Keratinocyte (primary cell): Measurements from ENCODE around the gene LRBA. TPM values are rescaled to one million over a fixed set of nuclear protein-coding genes. Genes with fewer than 3 reads are reported as not detected.

Experiments used
- DNase-seq: peaks from one replicate; pipeline ENCODE4 v3.0.0-alpha.2; 2011; ENCODE audit warnings: low read depth, missing footprints, low spot score
- FAIRE-seq: peaks from 2 replicates; lab custom pipeline; 2011; peaks lifted over from hg19 to GRCh38; lab: Jason Lieb, UNC
- H2AFZ ChIP-seq: 2 replicates; pipeline ENCODE4 v1.6.0; 2012; ENCODE audit warnings: low read length, control low read depth, inconsistent platforms; ENCODE audit not compliant: control insufficient read depth
- H3K27ac ChIP-seq: 2 replicates; pipeline ENCODE4 v1.5.1; 2011; ENCODE audit warnings: low read length; ENCODE audit not compliant: control insufficient read depth, insufficient read depth
- H3K27me3 ChIP-seq: 3 replicates; pipeline ENCODE4 v1.6.0; 2011; ENCODE audit warnings: low read length; ENCODE audit not compliant: control insufficient read depth, insufficient read depth; ENCODE audit errors: extremely low read depth
- H3K36me3 ChIP-seq, 2 experiments: 2 replicates in 1 of 2; 3 replicates in 1 of 2; pipeline ENCODE4 v1.5.1; 2011; ENCODE audit warnings: low read length in 2 of 2, mild to moderate bottlenecking in 1 of 2; ENCODE audit not compliant: control insufficient read depth in 2 of 2, insufficient read depth in 2 of 2; ENCODE audit errors: extremely low read depth in 1 of 2
- H3K4me1 ChIP-seq: 3 replicates; pipeline ENCODE4 v1.5.1; 2011; ENCODE audit warnings: low read length; ENCODE audit not compliant: control insufficient read depth, insufficient read depth; ENCODE audit errors: extremely low read depth
- H3K4me2 ChIP-seq: 3 replicates; pipeline ENCODE4 v1.6.0; 2011; ENCODE audit warnings: low read depth, low read length; ENCODE audit not compliant: control insufficient read depth, insufficient read depth; ENCODE audit errors: extremely low read depth
- H3K4me3 ChIP-seq, 3 experiments: fragments of 200-600 bp in 1 of 3; sonication (generic) in 1 of 3; 2 replicates in 2 of 3; 3 replicates in 1 of 3; pipeline ENCODE4 v1.5.1; 2011 to 2016; ENCODE audit warnings: low read length in 3 of 3, mild to moderate bottlenecking in 3 of 3, control low read depth in 2 of 3, inconsistent platforms in 1 of 3, low read depth in 1 of 3, mixed read lengths in 1 of 3, mixed run types in 1 of 3, moderate library complexity in 1 of 3; ENCODE audit not compliant: control insufficient read depth in 2 of 3, insufficient read depth in 2 of 3; ENCODE audit errors: extremely low read depth in 1 of 3
- H3K79me2 ChIP-seq: 2 replicates; pipeline ENCODE4 v1.6.0; 2012; ENCODE audit warnings: low read length; ENCODE audit not compliant: control insufficient read depth, insufficient read depth
- H3K9ac ChIP-seq: 3 replicates; pipeline ENCODE4 v1.6.0; 2011; ENCODE audit warnings: low read length; ENCODE audit not compliant: control insufficient read depth, insufficient read depth; ENCODE audit errors: extremely low read depth
- H3K9me1 ChIP-seq: 3 replicates; pipeline ENCODE4 v1.6.0; 2011; ENCODE audit warnings: low read length; ENCODE audit not compliant: control insufficient read depth, insufficient read depth; ENCODE audit errors: extremely low read depth
- H3K9me3 ChIP-seq: 2 replicates; pipeline ENCODE4 v1.5.1; 2012; ENCODE audit warnings: low read depth, low read length; ENCODE audit not compliant: control insufficient read depth
- H4K20me1 ChIP-seq: 3 replicates; pipeline ENCODE4 v1.6.0; 2011; ENCODE audit warnings: low read length; ENCODE audit not compliant: control insufficient read depth, insufficient read depth; ENCODE audit errors: extremely low read depth
- EZH2 ChIP-seq: IDR thresholded peaks from one replicate; pipeline ENCODE4 v1.6.1; 2012; ENCODE audit warnings: inconsistent platforms, mild to moderate bottlenecking, low read length, moderate library complexity
- dilution Hi-C: fragments of 300-500 bp; cut with MboI; formaldehyde crosslinking; loops from one replicate; pipeline ENCODE4 v1.7.0; 2020; ENCODE audit warnings: low sequenced_read_pairs; ENCODE audit not compliant: extremely low pct_ligation_motif_present
- polyA plus RNA-seq, 5 experiments: library from polyadenylated mRNA; depleted of rRNA in 3 of 5; stranded (reverse) in 3 of 5; stranded (forward) in 1 of 5; unstranded in 1 of 5; fragments of >200 nt; gene quantifications; 1 replicate in 1 of 5; 2 replicates in 3 of 5; 3 replicates in 1 of 5; pipeline versions ENCODE4 v1.2.1 to v1.2.3, GENCODE V29; 2011 to 2012; ENCODE audit warnings: missing spikeins in 2 of 5, low read depth in 1 of 5, low replicate concordance in 1 of 5
- TF ChIP-seq, protein P1 (sequence below), 3 experiments: IDR thresholded peaks in 1 of 3; conservative IDR thresholded peaks in 1 of 3; optimal IDR thresholded peaks in 1 of 3; 2 replicates in 2 of 3; 3 replicates in 1 of 3; pipeline versions ENCODE3 to v1.5.1; 2011; ENCODE audit warnings: low read length in 3 of 3, mild to moderate bottlenecking in 3 of 3, moderate library complexity in 2 of 3, control low read depth in 1 of 3, inconsistent platforms in 1 of 3; ENCODE audit not compliant: insufficient read depth in 2 of 3; ENCODE audit errors: extremely low read depth in 1 of 3

LRBA gene
- polyA plus RNA-seq, 1 donor (not counting 4 experiments of a cell fraction or from before 2014, with no cell fraction given), result 35.6 TPM

GRCh38 chr4:150641612-150642011 is 373.5 kb downstream of the LRBA start:
- Histone ChIP-seq H3K79me2 (no peaks in the 10 kb centered on the region), H3K27ac (no peak overlapping the region), H3K36me3 (no peaks in the 10 kb centered on the region), H3K4me1 (no peaks in the 10 kb centered on the region), H3K4me3 (no peak overlapping the region), H2AFZ (no peak overlapping the region), H3K9ac (no peak overlapping the region), H3K27me3 (no peaks in the 10 kb centered on the region), H3K4me2 (no peak overlapping the region), H4K20me1 (no peaks in the 10 kb centered on the region), H3K9me1 (no peaks in the 10 kb centered on the region), H3K9me3 (no peaks in the 10 kb centered on the region)
- FAIRE-seq (peak; percentile 5), DNase-seq (no peak)
- dilution Hi-C loops, result no loop called here
- TF ChIP-seq EZH2, result no peak
- TF ChIP-seq, protein P1, sequence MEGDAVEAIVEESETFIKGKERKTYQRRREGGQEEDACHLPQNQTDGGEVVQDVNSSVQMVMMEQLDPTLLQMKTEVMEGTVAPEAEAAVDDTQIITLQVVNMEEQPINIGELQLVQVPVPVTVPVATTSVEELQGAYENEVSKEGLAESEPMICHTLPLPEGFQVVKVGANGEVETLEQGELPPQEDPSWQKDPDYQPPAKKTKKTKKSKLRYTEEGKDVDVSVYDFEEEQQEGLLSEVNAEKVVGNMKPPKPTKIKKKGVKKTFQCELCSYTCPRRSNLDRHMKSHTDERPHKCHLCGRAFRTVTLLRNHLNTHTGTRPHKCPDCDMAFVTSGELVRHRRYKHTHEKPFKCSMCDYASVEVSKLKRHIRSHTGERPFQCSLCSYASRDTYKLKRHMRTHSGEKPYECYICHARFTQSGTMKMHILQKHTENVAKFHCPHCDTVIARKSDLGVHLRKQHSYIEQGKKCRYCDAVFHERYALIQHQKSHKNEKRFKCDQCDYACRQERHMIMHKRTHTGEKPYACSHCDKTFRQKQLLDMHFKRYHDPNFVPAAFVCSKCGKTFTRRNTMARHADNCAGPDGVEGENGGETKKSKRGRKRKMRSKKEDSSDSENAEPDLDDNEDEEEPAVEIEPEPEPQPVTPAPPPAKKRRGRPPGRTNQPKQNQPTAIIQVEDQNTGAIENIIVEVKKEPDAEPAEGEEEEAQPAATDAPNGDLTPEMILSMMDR (optimal IDR thresholded peaks at IDR 0.05 in 1 of 3, IDR thresholded peaks at IDR 0.05 in 1 of 3, conservative IDR thresholded peaks at IDR 0.05 in 1 of 3; ENCODE audit: extremely low read depth in 1 of 3, insufficient read depth in 2 of 3, low read length in 3 of 3), result no peak

GRCh38 chr4:150632639-150633038 is 382.4 kb downstream of the LRBA start:
- H3K9ac ChIP-seq, result no peak overlapping the region
- dilution Hi-C loops, result no loop called here
- H3K27ac ChIP-seq, result no peak overlapping the region
- H3K36me3 ChIP-seq, result no peaks in the 10 kb centered on the region
- no peaks in the 10 kb centered on the region for H3K27me3 ChIP-seq
- H2AFZ ChIP-seq, result no peak overlapping the region
- no peaks in the 10 kb centered on the region for H4K20me1 ChIP-seq
- H3K4me3 ChIP-seq, result no peak overlapping the region
- H3K9me1 ChIP-seq, result no peaks in the 10 kb centered on the region
- H3K79me2 ChIP-seq, result no peaks in the 10 kb centered on the region
- FAIRE-seq (no peak), DNase-seq (no peak)
- no peaks in the 10 kb centered on the region for H3K4me1 ChIP-seq
- TF ChIP-seq, protein P1 (optimal IDR thresholded peaks at IDR 0.05 in 1 of 3, IDR thresholded peaks at IDR 0.05 in 1 of 3, conservative IDR thresholded peaks at IDR 0.05 in 1 of 3; ENCODE audit: extremely low read depth in 1 of 3, insufficient read depth in 2 of 3, low read length in 3 of 3), result no peak
- no peak for TF ChIP-seq EZH2
- no peaks in the 10 kb centered on the region for H3K9me3 ChIP-seq
- H3K4me2 ChIP-seq, result no peak overlapping the region
